CMK (cell line): Measurements from ENCODE around the gene SEPTIN7.

Experiments used
- DNase-seq: peaks from one replicate; pipeline ENCODE4 v3.0.0-alpha.2; 2010; ENCODE audit warnings: low read depth

SEPTIN7 gene

GRCh38 chr7:35839860-35840854 lies 39.3 kb downstream of the SEPTIN7 start:
- DNase-seq = no peak

DNA sequence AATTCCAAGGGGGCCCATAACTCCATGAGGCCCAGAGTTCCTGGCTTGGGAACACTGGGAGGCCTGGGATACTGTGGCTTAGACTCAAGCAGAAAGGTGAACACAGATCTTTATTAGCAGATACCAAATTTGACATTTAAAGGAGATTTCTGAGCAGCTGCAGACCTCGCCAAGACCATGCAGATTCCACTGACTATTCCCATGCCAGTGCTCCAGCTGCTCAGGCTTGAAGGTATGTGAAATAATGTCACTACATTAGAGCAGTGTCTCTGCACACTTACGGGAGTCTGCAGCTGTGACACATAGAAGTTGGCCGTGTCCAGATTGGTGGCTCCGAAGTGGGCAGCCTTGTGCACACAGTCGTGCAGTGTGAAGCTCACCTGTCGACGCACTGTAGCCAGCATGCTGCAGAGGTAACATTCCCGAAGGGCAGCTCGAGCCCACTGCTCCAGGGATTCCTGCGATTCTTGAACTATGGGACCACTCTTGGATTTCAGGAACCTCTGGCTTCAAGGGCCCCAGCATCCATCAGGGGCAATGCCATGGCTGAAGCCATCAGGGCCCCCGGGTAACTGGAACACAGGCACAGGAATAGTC lies 46.1 kb downstream of the SEPTIN7 start:
- DNase-seq = no peak

GRCh38 chr7:35848725-35849124 lies 47.9 kb downstream of the SEPTIN7 start:
- no peak for DNase-seq

DNA sequence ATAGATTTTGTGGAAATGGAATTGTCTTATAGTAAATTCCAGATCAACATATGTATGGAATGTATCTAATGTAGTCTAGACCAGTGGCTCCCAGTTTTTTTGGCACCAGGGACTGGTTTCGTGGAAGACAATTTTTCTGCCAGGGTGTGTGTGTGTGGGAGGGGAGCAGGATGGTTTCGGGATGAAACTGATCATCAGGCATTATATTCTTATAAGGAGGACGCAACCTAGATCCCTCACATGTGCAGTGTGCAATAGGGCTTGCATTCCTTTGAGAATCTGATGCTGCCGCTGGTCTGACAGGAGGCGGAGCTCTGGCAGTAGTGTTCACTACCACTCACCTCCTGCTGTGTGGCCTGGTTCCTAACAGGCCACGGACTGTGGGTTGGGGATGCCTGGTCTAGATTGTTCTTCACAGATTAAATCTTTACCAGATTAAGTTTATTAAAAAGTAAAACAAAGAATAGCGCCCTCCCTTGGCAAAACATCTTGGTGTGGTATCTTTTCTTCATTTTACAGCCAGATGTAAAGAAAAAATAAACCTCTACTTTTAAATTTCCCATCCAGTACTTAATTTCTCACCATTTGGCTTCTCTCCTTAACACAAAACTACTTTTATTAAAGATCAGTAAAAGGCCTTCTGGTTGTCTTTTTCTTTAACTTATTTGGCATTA lies 48.4 kb downstream of the SEPTIN7 start:
- no peak for DNase-seq

DNA sequence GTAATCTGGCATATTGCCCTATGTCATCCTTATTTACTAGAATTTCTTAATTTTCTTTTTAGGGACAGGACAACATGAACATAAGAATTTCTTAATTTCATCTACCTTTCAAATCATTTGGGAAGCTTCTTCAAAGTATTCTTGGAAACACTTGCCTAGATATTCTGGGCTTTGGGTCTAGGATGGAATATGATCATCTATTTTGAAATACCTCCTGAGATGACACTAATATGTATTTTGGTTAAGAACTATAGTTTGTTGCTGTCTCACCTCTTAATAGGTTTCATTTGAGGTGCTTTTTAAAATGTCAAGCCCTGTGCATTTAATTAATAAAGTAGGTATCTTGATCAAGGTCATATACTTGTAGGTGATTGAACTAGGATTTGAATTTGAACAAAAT lies 49.1 kb downstream of the SEPTIN7 start:
- DNase-seq = no peak
